SJCRH30 (cell line): Measurements from ENCODE around the gene TNFRSF12A. TPM values are rescaled to one million over a fixed set of nuclear protein-coding genes. Genes with fewer than 3 reads are reported as not detected.
A peak's percentile ranks its signal among the peaks of the same experiment; 100 is the strongest.

Experiments used
- DNase-seq, 2 experiments: peaks; one replicate each; pipeline ENCODE4 v3.0.0-alpha.2; 2015 to 2020
- H3K27ac ChIP-seq: fragments of 250-450 bp; sonication (Bioruptor Pico); 2 replicates; pipeline ENCODE4 v1.5.1; 2020; ENCODE audit warnings: mild to moderate bottlenecking, moderate library complexity
- H3K27me3 ChIP-seq: fragments of 250-450 bp; sonication (Bioruptor Pico); 2 replicates; pipeline ENCODE4 v1.5.1; 2020; ENCODE audit warnings: mild to moderate bottlenecking, moderate library complexity
- H3K36me3 ChIP-seq: fragments of 250-450 bp; sonication (Bioruptor Pico); 2 replicates; pipeline ENCODE4 v1.5.1; 2020; ENCODE audit warnings: mild to moderate bottlenecking, moderate library complexity
- H3K4me1 ChIP-seq: fragments of 250-450 bp; sonication (Bioruptor Pico); 2 replicates; pipeline ENCODE4 v1.5.1; 2020; ENCODE audit warnings: mild to moderate bottlenecking, moderate library complexity
- H3K4me3 ChIP-seq: fragments of 250-450 bp; sonication (Bioruptor Pico); 2 replicates; pipeline ENCODE4 v1.5.1; 2020; ENCODE audit warnings: mild to moderate bottlenecking, moderate library complexity
- H3K9me3 ChIP-seq: fragments of 250-450 bp; sonication (Bioruptor Pico); replicated peaks from 2 replicates; pipeline ENCODE4 v1.5.1; 2020; ENCODE audit warnings: mild to moderate bottlenecking, moderate library complexity
- total RNA-seq: library from RNA; depleted of rRNA; stranded (reverse); fragments of >200 nt; shearing (Covaris generic); gene quantifications from 2 replicates; pipeline ENCODE4 v1.2.3, GENCODE V29; 2014

The TNFRSF12A gene
- total RNA-seq, 1 experiment from 2014 or later, result 29.0 TPM

- DNase-seq, result no peak
- Histone ChIP-seq H3K36me3 (no peaks in the 10 kb centered on the region), H3K27ac (no peak overlapping the region), H3K4me1 (peaks cover 18% of the 10 kb centered on the region), H3K9me3 (no peaks in the 10 kb centered on the region), H3K27me3 (peaks cover 36% of the 10 kb centered on the region), H3K4me3 (no peak overlapping the region)
These were observed 12.5 kb downstream of the TNFRSF12A start for GRCh38 chr16:3032624-3033023.

GRCh38 chr16:3035289-3035971 is 15.3 kb downstream of the TNFRSF12A start:
- Histone ChIP-seq H3K36me3 (no peaks in the 10 kb centered on the region), H3K27ac (no peak overlapping the region), H3K4me3 (no peak overlapping the region), H3K9me3 (no peaks in the 10 kb centered on the region), H3K27me3 (peaks cover 45% of the 10 kb centered on the region), H3K4me1 (peaks cover 15% of the 10 kb centered on the region)
- no peak for DNase-seq

- Histone ChIP-seq H3K27me3 (peaks cover 47% of the 10 kb centered on the region), H3K9me3 (no peaks in the 10 kb centered on the region), H3K27ac (no peak overlapping the region), H3K4me3 (no peak overlapping the region), H3K4me1 (peaks cover 8% of the 10 kb centered on the region), H3K36me3 (no peaks in the 10 kb centered on the region)
- no peak for DNase-seq
These were observed 16.0 kb downstream of the TNFRSF12A start for GRCh38 chr16:3035972-3036725.

- Histone ChIP-seq H3K27ac (no peak within 1 kb of the TSS), H3K4me1 (peaks cover 2% of the 10 kb centered on the region; the same call in 1 of the 2 replicates), H3K27me3 (peaks cover 43% of the 10 kb centered on the region), H3K9me3 (no peaks in the 10 kb centered on the region), H3K36me3 (no peaks in the 10 kb centered on the region), H3K4me3 (no peak within 1 kb of the TSS)
- no peak for DNase-seq
These were observed 16.7 kb downstream of the TNFRSF12A start, which contains the start of gene BICDL2 for GRCh38 chr16:3036726-3037315. BICDL2 (minus strand) TSS chr16:3036944; CDS start chr16:3035496, 1,448 bp downstream.

- DNase-seq, result no peak
- H3K4me1 ChIP-seq, result no peaks in the 10 kb centered on the region
- H3K27me3 ChIP-seq, result peaks cover 37% of the 10 kb centered on the region
- no peak overlapping the region for H3K4me3 ChIP-seq
- no peaks in the 10 kb centered on the region for H3K36me3 ChIP-seq
- H3K27ac ChIP-seq, result no peak overlapping the region
- no peaks in the 10 kb centered on the region for H3K9me3 ChIP-seq
These were observed 18.1 kb downstream of the TNFRSF12A start for GRCh38 chr16:3038256-3038655.

GRCh38 chr16:3038896-3039295 is 18.7 kb downstream of the TNFRSF12A start:
- Histone ChIP-seq H3K27me3 (peaks cover 36% of the 10 kb centered on the region), H3K4me1 (no peaks in the 10 kb centered on the region)
- no peak for DNase-seq

GRCh38 chr16:3042376-3042775 is 22.2 kb downstream of the TNFRSF12A start:
- Histone ChIP-seq H3K4me3 (no peak overlapping the region), H3K36me3 (no peaks in the 10 kb centered on the region), H3K27me3 (peaks cover 16% of the 10 kb centered on the region), H3K9me3 (no peaks in the 10 kb centered on the region), H3K27ac (no peak overlapping the region), H3K4me1 (no peaks in the 10 kb centered on the region)
- no peak for DNase-seq

More at GRCh38 chr16:3038896-3039295, 18.7 kb downstream of the TNFRSF12A start:
- H3K9me3 ChIP-seq, result no peaks in the 10 kb centered on the region
- H3K4me3 ChIP-seq, result no peak overlapping the region
- H3K27ac ChIP-seq, result no peak overlapping the region
- no peaks in the 10 kb centered on the region for H3K36me3 ChIP-seq

- H3K9me3 ChIP-seq, result no peaks in the 10 kb centered on the region
- H3K27me3 ChIP-seq, result peaks cover 8% of the 10 kb centered on the region
- no peak for DNase-seq
- H3K36me3 ChIP-seq, result no peaks in the 10 kb centered on the region
- H3K4me3 ChIP-seq, result peak overlapping the region; percentile 65; the same call in 1 of the 2 replicates
- no peak overlapping the region for H3K27ac ChIP-seq
- H3K4me1 ChIP-seq, result no peaks in the 10 kb centered on the region
These were observed 24.5 kb downstream of the TNFRSF12A start for GRCh38 chr16:3044708-3045107.

GRCh38 chr16:3045758-3046640 is 25.8 kb downstream of the TNFRSF12A start, which contains the start of gene MMP25:
MMP25 (plus strand) TSS chr16:3046561; CDS start chr16:3046918, 357 bp downstream.
- H3K9me3 ChIP-seq, result no peaks in the 10 kb centered on the region
- peaks cover 7% of the 10 kb centered on the region for H3K27me3 ChIP-seq
- DNase-seq, result peak; percentile 39 to 52

GRCh38 chr16:3046641-3047386 is 26.6 kb downstream of the TNFRSF12A start:
- Histone ChIP-seq H3K4me3 (no peak overlapping the region), H3K9me3 (no peaks in the 10 kb centered on the region), H3K4me1 (no peaks in the 10 kb centered on the region), H3K27ac (no peak overlapping the region), H3K36me3 (no peaks in the 10 kb centered on the region), H3K27me3 (peaks cover 5% of the 10 kb centered on the region)
- DNase-seq, result no peak

More at GRCh38 chr16:3045758-3046640, 25.8 kb downstream of the TNFRSF12A start, which contains the start of gene MMP25:
- Histone ChIP-seq H3K27ac (no peak within 1 kb of the TSS), H3K4me1 (no peaks in the 10 kb centered on the region), H3K36me3 (no peaks in the 10 kb centered on the region), H3K4me3 (peak within 1 kb of the TSS; percentile 65)

- Histone ChIP-seq H3K4me3 (no peak overlapping the region), H3K4me1 (no peaks in the 10 kb centered on the region), H3K27me3 (peaks cover 5% of the 10 kb centered on the region), H3K9me3 (no peaks in the 10 kb centered on the region), H3K27ac (no peak overlapping the region), H3K36me3 (no peaks in the 10 kb centered on the region)
- DNase-seq, result no peak
These were observed 27.2 kb downstream of the TNFRSF12A start for GRCh38 chr16:3047387-3047720.

- Histone ChIP-seq H3K9me3 (no peaks in the 10 kb centered on the region), H3K27ac (no peak overlapping the region), H3K36me3 (no peaks in the 10 kb centered on the region), H3K27me3 (peaks cover 5% of the 10 kb centered on the region), H3K4me3 (no peak overlapping the region), H3K4me1 (no peaks in the 10 kb centered on the region)
- no peak for DNase-seq
These were observed 29.8 kb downstream of the TNFRSF12A start for GRCh38 chr16:3049921-3050481.

- no peaks in the 10 kb centered on the region for H3K4me1 ChIP-seq
- DNase-seq, result no peak
- no peaks in the 10 kb centered on the region for H3K36me3 ChIP-seq
- H3K27ac ChIP-seq, result no peak overlapping the region
- no peak overlapping the region for H3K4me3 ChIP-seq
- H3K27me3 ChIP-seq, result peaks cover 5% of the 10 kb centered on the region
- H3K9me3 ChIP-seq, result no peaks in the 10 kb centered on the region
These were observed 30.3 kb downstream of the TNFRSF12A start for GRCh38 chr16:3050487-3050886.
